ENCODE results near the gene MCC.

DNA sequence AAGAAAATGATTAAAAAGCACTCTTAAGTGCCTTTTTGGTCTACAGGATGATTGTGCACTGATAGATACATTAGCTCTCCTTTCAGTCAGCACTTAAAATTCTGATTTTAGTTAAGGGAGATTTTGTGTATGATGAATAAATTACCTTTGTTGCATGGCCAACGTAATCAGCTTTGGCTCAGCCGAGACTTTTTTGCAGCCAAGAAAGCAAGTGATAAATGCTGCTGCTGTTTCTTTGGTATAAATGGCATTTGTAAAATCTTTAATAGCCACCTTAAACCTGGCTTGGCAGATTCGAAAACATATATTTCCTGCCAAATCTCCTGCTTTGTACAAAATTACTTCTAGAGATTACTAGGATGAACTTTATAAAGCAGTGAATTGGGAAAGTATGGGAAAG lies 364.0 kb downstream of the MCC start:
- TF ChIP-seq ZNF274 (IDR thresholded peaks at IDR 0.05; ENCODE audit: low read depth, low read length) (no peak), YY1 (IDR thresholded peaks at IDR 0.05; ENCODE audit: insufficient read depth, insufficient read length) (no peak)
